Activated effector memory CD4-positive, alpha-beta T cell treated with Interleukin-2 at 50 U/mL for 16 hours (primary cell): ENCODE data around the gene NEGR1.

Source experiments
- DNase-seq: peaks from one replicate; pipeline ENCODE4 v3.0.0-alpha.2; 2020

The NEGR1 gene

GRCh38 chr1:71660411-71660810, 621.9 kb downstream of the NEGR1 start:
- no peak for DNase-seq

- no peak for DNase-seq
Measured at GRCh38 chr1:71657891-71658679, 624.3 kb downstream of the NEGR1 start.

- no peak for DNase-seq
Measured at GRCh38 chr1:71656902-71657301, 625.4 kb downstream of the NEGR1 start.

GRCh38 chr1:71655604-71656003, 626.7 kb downstream of the NEGR1 start:
- no peak for DNase-seq

- no peak for DNase-seq
Measured at GRCh38 chr1:71653952-71654351, 628.4 kb downstream of the NEGR1 start.

GRCh38 chr1:71651214-71651613, 631.1 kb downstream of the NEGR1 start:
- DNase-seq: no peak

GRCh38 chr1:71650119-71650518, 632.2 kb downstream of the NEGR1 start:
- no peak for DNase-seq

- no peak for DNase-seq
Measured at GRCh38 chr1:71649608-71650007, 632.7 kb downstream of the NEGR1 start.

- DNase-seq: no peak
Measured at GRCh38 chr1:71647513-71648300, 634.6 kb downstream of the NEGR1 start.

GRCh38 chr1:71645015-71645414, 637.3 kb downstream of the NEGR1 start:
- DNase-seq: no peak

- DNase-seq: no peak
Measured at GRCh38 chr1:71641903-71642302, 640.4 kb downstream of the NEGR1 start.

GRCh38 chr1:71640998-71641397, 641.3 kb downstream of the NEGR1 start:
- no peak for DNase-seq

- no peak for DNase-seq
Measured at GRCh38 chr1:71640116-71640515, 642.2 kb downstream of the NEGR1 start.

- no peak for DNase-seq
Measured at GRCh38 chr1:71638081-71638766, 644.1 kb downstream of the NEGR1 start.

- DNase-seq: no peak
Measured at GRCh38 chr1:71635568-71635967, 646.8 kb downstream of the NEGR1 start.

- DNase-seq: no peak
Measured at GRCh38 chr1:71634159-71634558, 648.2 kb downstream of the NEGR1 start.

GRCh38 chr1:71630073-71630472, 652.3 kb downstream of the NEGR1 start:
- no peak for DNase-seq

- DNase-seq: no peak
Measured at GRCh38 chr1:71625004-71625403, 657.3 kb downstream of the NEGR1 start.

GRCh38 chr1:71623888-71624287, 658.5 kb downstream of the NEGR1 start:
- DNase-seq: no peak

GRCh38 chr1:71621785-71622184, 660.6 kb downstream of the NEGR1 start:
- DNase-seq: no peak

- DNase-seq: no peak
Measured at GRCh38 chr1:71618766-71619530, 663.4 kb downstream of the NEGR1 start.

- DNase-seq: no peak
Measured at GRCh38 chr1:71618191-71618590, 664.1 kb downstream of the NEGR1 start.

- DNase-seq: no peak
Measured at GRCh38 chr1:71610476-71610875, 671.9 kb downstream of the NEGR1 start.
